H1 (cell line): ENCODE data around the gene PTPN21. TPM values are rescaled to one million over a fixed set of nuclear protein-coding genes. Genes with fewer than 3 reads are reported as not detected.

Experiments
- BACH1 ChIP-seq: IDR thresholded peaks from 2 replicates; pipeline ENCODE4 v1.6.1; 2012; ENCODE audit warnings: low read length, improper control_type of control experiment
- BRCA1 ChIP-seq: IDR thresholded peaks from 2 replicates; pipeline ENCODE4 v1.6.1; 2012; ENCODE audit warnings: low read depth, low read length, improper control_type of control experiment
- CREB1 ChIP-seq: IDR thresholded peaks from 2 replicates; pipeline ENCODE4 v1.6.1; 2012; ENCODE audit warnings: inconsistent platforms
- CTCF ChIP-seq, 3 experiments: IDR thresholded peaks; 1 replicate in 2 of 3; 2 replicates in 1 of 3; pipeline versions ENCODE4 v1.5.1 to v1.6.1; 2011; ENCODE audit warnings: low read length in 3 of 3, mild to moderate bottlenecking in 3 of 3, inconsistent platforms in 2 of 3, low read depth in 1 of 3, moderate library complexity in 1 of 3; ENCODE audit not compliant: insufficient read depth in 1 of 3; ENCODE audit errors: control extremely low read depth in 1 of 3
- EP300 ChIP-seq, 2 experiments: IDR thresholded peaks; 1 replicate in 1 of 2; 2 replicates in 1 of 2; pipeline ENCODE4 v1.6.1; 2011 to 2012; ENCODE audit warnings: low read depth in 2 of 2, low read length in 2 of 2, mild to moderate bottlenecking in 2 of 2, borderline replicate concordance in 1 of 2, inconsistent platforms in 1 of 2, moderate library complexity in 1 of 2
- GABPA ChIP-seq: IDR thresholded peaks from 2 replicates; pipeline ENCODE4 v1.6.1; 2011; ENCODE audit warnings: mild to moderate bottlenecking, low read length, moderate library complexity, borderline replicate concordance; ENCODE audit not compliant: insufficient read depth
- HDAC2 ChIP-seq, 2 experiments: fragments of 300-600 bp in 1 of 2; sonication (generic) in 1 of 2; IDR thresholded peaks; 2 replicates each; pipeline ENCODE4 v1.6.1; 2011 to 2012; ENCODE audit warnings: low read depth in 2 of 2, low read length in 2 of 2, mild to moderate bottlenecking in 2 of 2, moderate library complexity in 2 of 2, borderline replicate concordance in 1 of 2, inconsistent platforms in 1 of 2
- JUND ChIP-seq: IDR thresholded peaks from 2 replicates; pipeline ENCODE4 v1.6.1; 2011; ENCODE audit warnings: mild to moderate bottlenecking, improper control_type of control experiment, low read length
- NRF1 ChIP-seq: IDR thresholded peaks from 2 replicates; pipeline ENCODE4 v1.6.1; 2011; ENCODE audit warnings: mild to moderate bottlenecking, low read depth, low read length, improper control_type of control experiment
- POLR2A ChIP-seq, 2 experiments: IDR thresholded peaks; 1 replicate in 1 of 2; 2 replicates in 1 of 2; pipeline ENCODE4 v1.6.1; 2011; ENCODE audit warnings: low read depth in 2 of 2, low read length in 2 of 2, mild to moderate bottlenecking in 2 of 2; ENCODE audit errors: control extremely low read depth in 1 of 2
- POLR2AphosphoS5 ChIP-seq: IDR thresholded peaks from 2 replicates; pipeline ENCODE4 v1.6.1; 2011; ENCODE audit warnings: low read depth, low read length
- RAD21 ChIP-seq, 2 experiments: IDR thresholded peaks in 1 of 2; conservative IDR thresholded peaks in 1 of 2; 2 replicates each; pipeline ENCODE4 v1.6.1; 2011; ENCODE audit warnings: low read depth in 2 of 2, low read length in 2 of 2, improper control_type of control experiment in 1 of 2, inconsistent platforms in 1 of 2, mild to moderate bottlenecking in 1 of 2, moderate library complexity in 1 of 2
- RXRA ChIP-seq: IDR thresholded peaks from 2 replicates; pipeline ENCODE4 v1.6.1; 2011; ENCODE audit warnings: low read depth, mild to moderate bottlenecking, low read length, moderate library complexity; ENCODE audit not compliant: insufficient read depth
- SIN3A ChIP-seq, 2 experiments: IDR thresholded peaks in 1 of 2; conservative IDR thresholded peaks in 1 of 2; 2 replicates each; pipeline ENCODE4 v1.6.1; 2011 to 2012; ENCODE audit warnings: low read length in 2 of 2, improper control_type of control experiment in 1 of 2, low read depth in 1 of 2, mild to moderate bottlenecking in 1 of 2
- SIX5 ChIP-seq: IDR thresholded peaks from 2 replicates; pipeline ENCODE4 v1.6.1; 2011; ENCODE audit warnings: mild to moderate bottlenecking, low read depth, low read length
- SP1 ChIP-seq: IDR thresholded peaks from 2 replicates; pipeline ENCODE4 v1.6.1; 2011; ENCODE audit warnings: low read depth, low read length
- TAF1 ChIP-seq: IDR thresholded peaks from 2 replicates; pipeline ENCODE4 v1.6.1; 2011; ENCODE audit warnings: mild to moderate bottlenecking, low read depth, low read length
- USF2 ChIP-seq: IDR thresholded peaks from 2 replicates; pipeline ENCODE4 v1.6.1; 2011; ENCODE audit warnings: low read length, improper control_type of control experiment
- YY1 ChIP-seq: IDR thresholded peaks from 2 replicates; pipeline ENCODE4 v1.6.1; 2011; ENCODE audit warnings: low read depth, mild to moderate bottlenecking, low read length
- polyA plus RNA-seq, 7 experiments: library from polyadenylated mRNA; depleted of rRNA in 3 of 7; stranded (reverse) in 5 of 7; unstranded in 2 of 7; fragments of >200 nt in 5 of 7; fragments of 200-250 nt in 2 of 7; gene quantifications; 1 replicate in 5 of 7; 2 replicates in 1 of 7; 4 replicates in 1 of 7; pipeline versions ENCODE4 v1.2.1 to v1.2.3, GENCODE V29; 2011 to 2013; ENCODE audit warnings: missing spikeins in 2 of 7, mixed read lengths in 2 of 7
- total RNA-seq: library from RNA; stranded (reverse); fragmentation: NEBNext Ultra II Directional; extraction: Animal tissue kit (Norgen Biotek cat#: 25700); gene quantifications from 2 replicates; pipeline ENCODE4 v1.2.1, GENCODE V29; 2021

PTPN21 gene
- total and polyA plus RNA-seq, 2 of the 8 experiments (the other 6 are each of a cell fraction or from before 2014, with no cell fraction given), result 6.5 to 16.1 TPM

GRCh38 chr14:88551094-88551870 is 3.5 kb downstream of the PTPN21 start (continued):
- TF ChIP-seq SIX5 (peak; percentile 31; the same call in 1 of the 2 replicates), SIN3A (conservative IDR thresholded peaks at IDR 0.05 in 1 of 2, IDR thresholded peaks at IDR 0.05 in 1 of 2; ENCODE audit: low read depth in 1 of 2, low read length in 2 of 2) (peak; percentile 87 to 97; a peak in 3 of 4 replicates), HDAC2 (IDR thresholded peaks at IDR 0.05; ENCODE audit: borderline replicate concordance in 1 of 2, low read depth in 2 of 2, low read length in 2 of 2) (peak; percentile 51 to 84; a peak in 3 of 4 replicates), CTCF (IDR thresholded peaks at IDR 0.05; ENCODE audit: control extremely low read depth in 1 of 3, insufficient read depth in 1 of 3, low read depth in 1 of 3, low read length in 3 of 3) (peak in 2 of 3 experiments; percentile 28 to 41; a peak in 2 of 4 replicates), POLR2A (IDR thresholded peaks at IDR 0.05; ENCODE audit: control extremely low read depth in 1 of 2, low read depth in 2 of 2, low read length in 2 of 2) (peak; percentile 49 to 73), YY1 (peak; percentile 75; the same call in 1 of the 2 replicates), EP300 (IDR thresholded peaks at IDR 0.05; ENCODE audit: borderline replicate concordance in 1 of 2, low read depth in 2 of 2, low read length in 2 of 2) (peak in 1 of 2 experiments; percentile 71; a peak in 1 of 3 replicates), BRCA1 (no peak), NRF1 (no peak), POLR2AphosphoS5 (0 out of 2 replicates have a peak, but pooled peaks have one; percentile 11), GABPA (peak; percentile 85; the same call in 1 of the 2 replicates), TAF1 (peak; percentile 95), CREB1 (no peak), BACH1 (no peak), SP1 (peak; percentile 83), RAD21 (IDR thresholded peaks at IDR 0.05 in 1 of 2, conservative IDR thresholded peaks at IDR 0.05 in 1 of 2; ENCODE audit: low read depth in 2 of 2, low read length in 2 of 2) (peak; percentile 55 to 58), RXRA (no peak), USF2 (peak; percentile 12; the same call in 1 of the 2 replicates), JUND (peak; percentile 66; the same call in 1 of the 2 replicates)
